ENCODE results near the gene ALG12.

The ALG12 gene

DNA sequence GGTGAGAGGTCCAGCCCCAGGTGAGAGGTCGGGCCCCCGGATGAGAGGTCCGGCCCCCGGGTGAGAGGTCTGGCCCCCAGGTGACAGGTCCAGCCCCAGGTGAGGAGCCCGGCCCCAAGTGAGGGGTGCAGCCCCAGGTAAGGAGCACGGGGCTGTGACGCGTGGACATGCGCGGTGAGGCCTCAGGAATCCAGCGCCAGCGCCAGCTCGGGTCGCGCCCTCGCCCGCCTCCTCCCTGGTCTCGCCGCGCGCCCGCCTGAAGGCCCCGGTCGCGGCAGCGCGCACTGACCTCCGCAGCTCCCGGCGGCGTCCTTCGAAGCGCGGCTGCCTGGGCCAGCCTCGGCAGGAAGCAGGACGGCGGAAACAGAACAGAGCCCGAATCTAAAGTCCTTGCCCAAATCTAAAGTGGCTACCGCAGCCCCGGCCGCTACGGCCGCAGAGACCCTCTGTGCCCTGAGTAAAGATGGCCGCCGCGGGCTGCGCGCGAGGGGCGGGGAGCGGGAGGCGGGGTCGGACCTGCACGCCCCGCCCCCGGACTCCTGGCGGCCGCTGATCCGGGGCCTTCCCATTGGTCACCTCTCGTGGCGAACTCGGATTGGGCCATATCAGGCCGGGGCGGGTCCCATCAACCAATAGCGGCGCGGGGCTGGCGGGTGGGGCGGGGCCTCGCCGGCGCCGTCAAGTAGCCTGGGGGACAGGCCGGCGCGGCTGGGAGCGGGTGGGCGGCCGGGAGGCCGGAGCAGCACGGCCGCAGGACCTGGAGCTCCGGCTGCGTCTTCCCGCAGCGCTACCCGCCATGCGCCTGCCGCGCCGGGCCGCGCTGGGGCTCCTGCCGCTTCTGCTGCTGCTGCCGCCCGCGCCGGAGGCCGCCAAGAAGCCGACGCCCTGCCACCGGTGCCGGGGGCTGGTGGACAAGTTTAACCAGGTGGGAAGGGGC is at the start of gene ALG12, which contains the start of gene CRELD2:
TSS of gene ALG12 (minus strand) at position 465 of the 937 bp plus-strand sequence. CDS start 4,673 bp downstream, outside the sequence.
TSS of gene CRELD2 (plus strand) at position 661 of the 937 bp plus-strand sequence. CDS start at position 797, 136 bp downstream.
- DNase-seq (ENCODE audit: low read depth in 2 of 3, low spot score in 2 of 3): peak; percentile 90 to 95 (median 95)

- no peak for DNase-seq (ENCODE audit: low read depth in 2 of 3, low spot score in 2 of 3)
These were observed 49.5 kb upstream of the ALG12 start for GRCh38 chr22:49967706-49968208.

- no peak for DNase-seq (ENCODE audit: low read depth in 2 of 3, low spot score in 2 of 3)
These were observed 48.8 kb upstream of the ALG12 start for GRCh38 chr22:49966774-49967705.

DNA sequence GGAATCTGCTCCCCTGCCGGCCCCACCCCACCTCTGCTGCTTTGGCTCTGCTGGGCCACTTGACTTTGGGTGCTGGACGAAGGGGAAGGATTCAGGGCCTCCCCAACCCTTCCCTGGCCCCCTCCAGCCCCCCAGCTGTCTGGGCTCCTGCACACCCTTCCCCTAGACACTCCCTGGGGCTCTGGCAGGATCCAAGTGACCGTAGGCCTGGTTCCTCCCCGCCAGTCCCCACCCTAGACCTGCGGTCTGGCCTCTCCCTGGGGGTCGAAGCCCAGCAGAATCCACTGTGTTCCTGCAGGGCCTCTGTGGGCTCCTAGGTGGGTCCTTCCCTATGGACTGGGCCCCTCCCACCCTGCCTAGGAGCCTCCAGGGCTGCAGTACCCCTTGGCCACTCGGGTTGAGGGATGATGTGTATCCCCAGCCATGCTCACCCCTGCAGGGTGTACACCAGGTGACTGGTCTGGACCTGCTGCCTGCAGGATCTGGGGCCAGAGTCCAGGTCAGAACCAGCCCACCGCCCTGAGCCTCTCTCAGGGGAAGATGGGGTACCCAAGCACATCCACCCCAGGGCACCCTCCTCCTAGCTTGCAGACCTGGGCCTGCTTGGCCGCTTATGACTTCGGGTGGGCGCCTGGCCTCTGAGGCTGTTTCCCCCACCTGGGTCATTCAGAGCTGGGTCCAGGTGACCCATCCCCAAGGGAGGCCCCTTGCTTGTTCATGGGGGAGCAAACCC is 48.0 kb upstream of the ALG12 start:
- DNase-seq (ENCODE audit: low read depth in 2 of 3, low spot score in 2 of 3): no peak

GRCh38 chr22:49965091-49966040 is 47.1 kb upstream of the ALG12 start:
- DNase-seq (ENCODE audit: low read depth in 2 of 3, low spot score in 2 of 3): no peak

DNA sequence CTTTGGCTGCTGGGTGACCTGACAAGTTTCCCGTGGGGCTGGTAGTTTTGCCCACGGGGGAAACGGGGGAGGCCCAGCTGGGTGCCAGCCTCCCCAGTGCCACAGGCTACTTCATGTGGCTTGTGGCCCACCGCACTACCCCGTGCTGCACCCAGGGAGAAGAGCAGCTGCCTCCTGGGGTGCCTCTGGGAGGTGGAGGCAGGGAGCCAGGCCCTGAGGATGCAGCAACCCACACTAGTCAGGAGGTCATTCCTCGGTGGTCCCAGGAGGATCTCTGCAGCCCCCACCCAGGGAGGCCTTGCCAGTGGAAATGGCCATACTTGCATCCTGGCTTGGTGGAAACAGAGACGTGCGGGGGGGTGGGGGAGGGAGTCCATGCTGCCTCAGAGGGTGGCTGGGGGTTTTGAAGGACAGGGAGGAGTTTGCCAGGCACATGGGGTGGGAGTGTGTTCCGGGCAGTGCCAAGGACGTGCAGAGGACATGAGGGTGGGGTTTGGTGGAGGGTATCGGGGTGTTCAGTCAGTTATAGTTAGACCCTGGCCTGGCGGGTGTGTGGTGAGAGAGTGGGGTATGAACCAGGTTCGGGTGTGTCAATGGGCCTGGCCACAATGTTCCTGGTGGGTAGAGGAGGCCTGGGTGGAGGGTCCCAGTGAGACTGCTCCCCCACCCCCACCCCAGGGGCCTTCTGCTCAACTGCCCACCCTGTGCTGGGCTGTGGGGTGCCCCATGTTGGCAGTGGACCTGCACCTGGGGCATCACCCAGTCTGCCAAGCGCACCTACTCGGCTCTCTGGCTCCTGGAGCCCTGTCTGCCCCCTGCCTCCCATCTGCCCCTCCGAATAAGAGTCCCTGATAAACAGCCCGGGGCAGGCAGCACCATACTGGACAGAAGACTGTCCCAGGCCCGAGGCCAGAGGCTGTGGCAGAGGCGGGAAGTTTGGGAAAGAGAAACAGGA is 46.2 kb upstream of the ALG12 start:
- DNase-seq (ENCODE audit: low read depth in 2 of 3, low spot score in 2 of 3): no peak

DNA sequence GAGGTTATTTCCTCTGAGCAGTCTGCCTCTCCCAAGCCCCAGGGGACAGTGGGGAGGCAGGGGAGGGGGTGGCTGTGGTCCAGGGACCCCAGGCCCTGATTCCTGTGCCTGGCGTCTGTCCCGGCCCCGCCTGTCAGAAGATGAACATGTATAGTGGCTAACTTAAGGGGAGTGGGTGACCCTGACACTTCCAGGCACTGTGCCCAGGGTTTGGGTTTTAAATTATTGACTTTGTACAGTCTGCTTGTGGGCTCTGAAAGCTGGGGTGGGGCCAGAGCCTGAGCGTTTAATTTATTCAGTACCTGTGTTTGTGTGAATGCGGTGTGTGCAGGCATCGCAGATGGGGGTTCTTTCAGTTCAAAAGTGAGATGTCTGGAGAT is 45.4 kb upstream of the ALG12 start:
- no peak for DNase-seq (ENCODE audit: low read depth in 2 of 3, low spot score in 2 of 3)

GRCh38 chr22:49962751-49963646 is 44.8 kb upstream of the ALG12 start:
- DNase-seq (ENCODE audit: low read depth in 2 of 3, low spot score in 2 of 3): no peak

DNA sequence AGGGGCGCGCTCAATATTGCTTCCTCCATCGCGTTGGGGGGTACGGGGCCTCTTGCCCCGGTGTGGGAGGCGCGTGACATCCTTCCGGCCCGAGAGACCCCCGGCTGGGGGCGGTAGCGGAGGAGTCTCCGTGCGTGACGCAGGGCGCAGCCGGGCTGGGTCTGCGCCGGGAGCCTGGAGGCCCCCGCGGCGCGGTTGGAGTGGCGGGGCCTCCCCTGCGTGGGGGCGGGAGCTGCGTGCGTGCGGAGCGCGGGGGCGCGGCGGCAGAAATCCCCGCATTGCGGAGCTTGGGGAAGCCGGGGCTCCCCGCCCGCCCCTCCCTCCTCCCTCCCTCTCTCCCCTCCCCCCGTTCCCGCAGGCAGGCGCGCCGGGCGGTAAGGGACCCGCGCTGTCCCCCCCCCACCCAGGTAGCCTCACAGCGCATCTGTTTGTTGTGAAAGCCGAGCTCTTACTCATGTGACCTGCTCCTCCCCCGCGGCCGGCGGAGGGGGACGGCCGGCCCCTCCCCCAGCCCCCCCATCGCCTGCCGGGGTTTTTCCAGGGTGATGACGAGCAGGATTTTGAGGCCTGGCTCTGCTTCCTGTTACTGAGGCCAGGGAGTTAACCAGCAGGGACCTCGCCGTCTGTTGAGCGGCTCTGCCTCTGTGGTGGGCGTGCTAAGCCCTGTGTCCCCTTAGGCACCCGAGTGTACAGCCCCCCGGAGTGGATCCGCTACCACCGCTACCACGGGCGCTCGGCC is 43.9 kb upstream of the ALG12 start:
- peak in 2 of 3 experiments; percentile 78 to 86 for DNase-seq (ENCODE audit: low read depth in 2 of 3, low spot score in 2 of 3)

- DNase-seq (ENCODE audit: low read depth in 2 of 3, low spot score in 2 of 3): no peak
These were observed 43.4 kb upstream of the ALG12 start for GRCh38 chr22:49961601-49962011.

DNA sequence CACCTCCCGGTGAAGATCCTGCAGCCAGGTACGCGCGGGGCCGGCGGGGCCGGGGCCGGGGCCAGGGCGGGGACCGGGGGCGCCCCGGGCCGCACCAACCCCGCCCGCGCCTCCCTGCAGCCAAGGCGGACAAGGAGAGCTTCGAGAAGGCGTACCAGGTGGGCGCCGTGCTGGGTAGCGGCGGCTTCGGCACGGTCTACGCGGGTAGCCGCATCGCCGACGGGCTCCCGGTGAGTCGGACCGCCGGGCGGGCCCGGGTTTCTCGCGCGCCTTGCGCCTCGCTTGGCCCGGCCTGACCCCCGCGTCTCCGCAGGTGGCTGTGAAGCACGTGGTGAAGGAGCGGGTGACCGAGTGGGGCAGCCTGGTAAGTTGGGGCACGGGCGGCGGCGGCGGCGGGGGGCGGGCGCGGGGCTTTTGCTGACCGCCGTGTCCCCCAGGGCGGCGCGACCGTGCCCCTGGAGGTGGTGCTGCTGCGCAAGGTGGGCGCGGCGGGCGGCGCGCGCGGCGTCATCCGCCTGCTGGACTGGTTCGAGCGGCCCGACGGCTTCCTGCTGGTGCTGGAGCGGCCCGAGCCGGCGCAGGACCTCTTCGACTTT is 42.9 kb upstream of the ALG12 start:
- DNase-seq (ENCODE audit: low read depth in 2 of 3, low spot score in 2 of 3): no peak

DNA sequence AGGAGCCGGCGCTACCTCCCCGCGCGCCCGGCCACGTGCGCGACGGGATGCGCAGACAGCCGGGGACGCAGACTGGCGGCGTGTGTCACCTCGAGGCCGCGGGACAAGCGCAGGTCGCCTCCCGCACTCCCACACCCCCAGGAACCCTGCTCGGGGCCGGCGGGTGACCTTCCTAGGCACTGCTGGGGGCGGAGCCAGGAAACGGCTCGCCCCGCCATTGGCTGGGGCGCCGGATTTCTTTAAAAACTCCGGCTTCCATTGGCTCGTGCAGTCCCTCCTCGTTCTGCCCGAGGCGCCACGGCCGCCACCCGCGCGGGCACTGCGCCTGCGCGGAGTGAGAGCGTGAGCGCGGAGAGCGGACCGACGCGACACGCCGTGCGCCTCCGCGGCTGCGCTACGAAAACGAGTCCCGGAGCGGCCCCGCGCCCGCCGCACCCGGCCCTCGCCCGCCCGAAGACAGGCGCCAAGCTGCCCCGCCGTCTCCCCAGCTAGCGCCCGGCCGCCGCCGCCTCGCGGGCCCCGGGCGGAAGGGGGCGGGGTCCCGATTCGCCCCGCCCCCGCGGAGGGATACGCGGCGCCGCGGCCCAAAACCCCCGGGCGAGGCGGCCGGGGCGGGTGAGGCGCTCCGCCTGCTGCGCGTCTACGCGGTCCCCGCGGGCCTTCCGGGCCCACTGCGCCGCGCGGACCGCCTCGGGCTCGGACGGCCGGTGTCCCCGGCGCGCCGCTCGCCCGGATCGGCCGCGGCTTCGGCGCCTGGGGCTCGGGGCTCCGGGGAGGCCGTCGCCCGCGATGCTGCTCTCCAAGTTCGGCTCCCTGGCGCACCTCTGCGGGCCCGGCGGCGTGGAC is 42.1 kb upstream of the ALG12 start, which contains the start of gene PIM3:
TSS of gene PIM3 (plus strand) at position 614 of the 846 bp plus-strand sequence. CDS start at position 790, 176 bp downstream.
- DNase-seq (ENCODE audit: low read depth in 2 of 3, low spot score in 2 of 3): peak; percentile 78 to 93 (median 82)

DNA sequence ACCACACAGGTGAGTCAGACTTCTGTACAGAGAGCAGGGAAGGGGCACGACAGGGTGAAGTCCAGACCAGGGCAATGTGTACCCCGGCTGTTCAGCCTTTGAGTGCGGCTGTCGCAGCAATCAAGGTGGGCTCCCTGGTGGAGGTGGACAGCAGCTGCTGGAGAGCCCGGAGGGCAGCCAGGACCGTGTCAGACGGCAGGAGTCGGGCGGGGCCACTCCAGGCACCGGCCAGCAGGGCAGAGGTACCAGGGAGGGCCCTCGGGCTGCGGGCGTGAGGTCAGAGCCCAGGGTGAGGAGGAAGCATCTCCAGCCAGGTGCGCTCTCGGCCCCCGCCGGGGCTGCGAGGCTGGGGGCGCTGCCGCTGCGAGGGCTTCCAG is 41.5 kb upstream of the ALG12 start:
- no peak for DNase-seq (ENCODE audit: low read depth in 2 of 3, low spot score in 2 of 3)

- DNase-seq (ENCODE audit: low read depth in 2 of 3, low spot score in 2 of 3): no peak
These were observed 40.9 kb upstream of the ALG12 start for GRCh38 chr22:49958931-49959781.

All from activated CD8-positive, alpha-beta memory T cell treated with anti-CD3 and anti-CD28 coated beads for 48 hours (primary cell).